GM23338 (cell line): ENCODE measurements around the gene PLS1. TPM values are rescaled to one million over a fixed set of nuclear protein-coding genes. Genes with fewer than 3 reads are reported as not detected.

ENCODE experiments used
- ATAC-seq: fragments of 200-7000 bp; cut with Tn5 transposase; 3 replicates; pipeline ENCODE4 v1.9.1; 2020
- DNase-seq: peaks from one replicate; pipeline ENCODE4 v3.0.0-alpha.2; 2015; ENCODE audit warnings: low spot score
- H2AFZ ChIP-seq: fragments of 200-600 bp; sonication (generic); 2 replicates; pipeline ENCODE4 v1.8.0; 2016; ENCODE audit warnings: antibody characterized with exemption, mild to moderate bottlenecking, moderate library complexity
- H3F3A ChIP-seq: fragments of 200-600 bp; sonication (generic); replicated peaks from 2 replicates; pipeline ENCODE4 v1.8.0; 2017; ENCODE audit warnings: antibody characterized with exemption, mixed run types, low read depth
- H3K27ac ChIP-seq: fragments of 200-600 bp; sonication (generic); 2 replicates; pipeline ENCODE4 v1.6.1; 2016; ENCODE audit warnings: low read depth
- H3K27me3 ChIP-seq: fragments of 200-600 bp; sonication (generic); 2 replicates; pipeline ENCODE4 v1.8.0; 2016; ENCODE audit warnings: mild to moderate bottlenecking, mixed run types, moderate library complexity; ENCODE audit not compliant: insufficient read depth
- H3K36me3 ChIP-seq: fragments of 200-600 bp; sonication (generic); 2 replicates; pipeline ENCODE4 v1.8.0; 2016; ENCODE audit warnings: mild to moderate bottlenecking; ENCODE audit not compliant: insufficient read depth
- H3K4me1 ChIP-seq: fragments of 200-600 bp; sonication (generic); 2 replicates; pipeline ENCODE4 v1.8.0; 2016; ENCODE audit warnings: mild to moderate bottlenecking, moderate library complexity; ENCODE audit not compliant: insufficient read depth
- H3K4me2 ChIP-seq: fragments of 200-600 bp; sonication (generic); 2 replicates; pipeline ENCODE4 v1.7.1; 2017; ENCODE audit warnings: mixed run types
- H3K4me3 ChIP-seq: fragments of 200-600 bp; sonication (generic); 2 replicates; pipeline ENCODE4 v1.6.1; 2016; ENCODE audit warnings: mixed run types
- H3K79me2 ChIP-seq: fragments of 200-600 bp; sonication (generic); replicated peaks from 2 replicates; pipeline ENCODE4 v1.8.0; 2017; ENCODE audit warnings: mild to moderate bottlenecking; ENCODE audit not compliant: insufficient read depth
- H3K9me2 ChIP-seq: fragments of 200-600 bp; sonication (generic); 2 replicates; pipeline ENCODE4 v1.8.0; 2017; ENCODE audit not compliant: insufficient read depth
- H4K20me1 ChIP-seq: fragments of 200-600 bp; sonication (generic); replicated peaks from 2 replicates; pipeline ENCODE4 v1.8.0; 2017; ENCODE audit warnings: mild to moderate bottlenecking; ENCODE audit not compliant: insufficient read depth
- H3K27ac Mint-ChIP-seq: 2 replicates; pipeline ENCODE4 v1.8.0; 2020; ENCODE audit warnings: inconsistent platforms, mild to moderate bottlenecking, moderate library complexity, mixed read lengths
- H3K27me3 Mint-ChIP-seq: 3 replicates; pipeline ENCODE4 v1.8.0; 2022; ENCODE audit warnings: low read depth, mild to moderate bottlenecking, moderate library complexity, mixed read lengths, inconsistent platforms; ENCODE audit not compliant: insufficient read depth, poor library complexity
- H3K36me3 Mint-ChIP-seq: 3 replicates; pipeline ENCODE4 v1.8.0; 2021; ENCODE audit warnings: low read depth, mild to moderate bottlenecking, inconsistent platforms, moderate library complexity, mixed read lengths
- H3K4me1 Mint-ChIP-seq: 3 replicates; pipeline ENCODE4 v1.8.0; 2020; ENCODE audit warnings: mild to moderate bottlenecking, inconsistent platforms, mixed read lengths
- H3K4me3 Mint-ChIP-seq: 3 replicates; pipeline ENCODE4 v1.8.0; 2021; ENCODE audit warnings: moderate library complexity, mild to moderate bottlenecking, inconsistent platforms, mixed read lengths
- H3K9me3 Mint-ChIP-seq: 3 replicates; pipeline ENCODE4 v1.8.0; 2020; ENCODE audit warnings: moderate library complexity, mild to moderate bottlenecking, inconsistent platforms, mixed read lengths
- CREB1 ChIP-seq: fragments of 250-450 bp; sonication (Bioruptor Pico); IDR thresholded peaks from 2 replicates; pipeline ENCODE4 v1.5.0; 2020; ENCODE audit warnings: low read depth, mild to moderate bottlenecking, moderate library complexity
- EZH2phosphoT487 ChIP-seq: fragments of 200-600 bp; sonication (generic); IDR thresholded peaks from one replicate; pipeline ENCODE4 v1.8.1; 2018; ENCODE audit warnings: antibody characterized with exemption; ENCODE audit not compliant: unreplicated experiment
- JUNB ChIP-seq: IDR thresholded peaks from one replicate; pipeline ENCODE4 v1.6.1; 2016; ENCODE audit warnings: antibody characterized with exemption; ENCODE audit not compliant: unreplicated experiment
- NANOG ChIP-seq: IDR thresholded peaks from 2 replicates; pipeline ENCODE4 v1.6.1; 2016; ENCODE audit warnings: antibody characterized with exemption, borderline replicate concordance
- POLR2AphosphoS5 ChIP-seq: IDR thresholded peaks from 2 replicates; pipeline ENCODE4 v1.6.1; 2016; ENCODE audit warnings: antibody characterized with exemption, low read depth
- STAT1 ChIP-seq: IDR thresholded peaks from one replicate; pipeline ENCODE4 v1.6.1; 2016; ENCODE audit warnings: antibody characterized with exemption; ENCODE audit not compliant: unreplicated experiment
- ZNF114 ChIP-seq: fragments of 250-450 bp; sonication (Bioruptor Pico); IDR thresholded peaks from 2 replicates; pipeline ENCODE4 v1.5.0; 2020; ENCODE audit warnings: mild to moderate bottlenecking, moderate library complexity
- ZNF331 ChIP-seq: fragments of 250-450 bp; sonication (Bioruptor Pico); IDR thresholded peaks from 2 replicates; pipeline ENCODE4 v1.5.0; 2020; ENCODE audit warnings: low read depth, mild to moderate bottlenecking, moderate library complexity
- polyA plus RNA-seq: library from polyadenylated mRNA; unstranded; fragments of >200 nt; fragmentation: Nextera tagmentation; extraction: Ambion mirVana; gene quantifications from 2 replicates; pipeline ENCODE4 v1.2.1, GENCODE V29; 2016
- total RNA-seq: library from RNA; depleted of rRNA; stranded (reverse); fragments of >200 nt; shearing (Covaris generic); gene quantifications from 2 replicates; pipeline ENCODE4 v1.2.3, GENCODE V29; 2014
- TF ChIP-seq, protein P1 (sequence below): fragments of 250-450 bp; sonication (Bioruptor Pico); IDR thresholded peaks from 2 replicates; pipeline ENCODE4 v1.5.0; 2020; ENCODE audit warnings: mild to moderate bottlenecking, moderate library complexity
- TF ChIP-seq, protein P2 (sequence below): IDR thresholded peaks from 2 replicates; pipeline ENCODE4 v1.6.1; 2016; ENCODE audit warnings: antibody characterized with exemption

PLS1 gene
- total and polyA plus RNA-seq, 2 experiments from 2014 or later = 18.4 to 42.2 TPM

DNA sequence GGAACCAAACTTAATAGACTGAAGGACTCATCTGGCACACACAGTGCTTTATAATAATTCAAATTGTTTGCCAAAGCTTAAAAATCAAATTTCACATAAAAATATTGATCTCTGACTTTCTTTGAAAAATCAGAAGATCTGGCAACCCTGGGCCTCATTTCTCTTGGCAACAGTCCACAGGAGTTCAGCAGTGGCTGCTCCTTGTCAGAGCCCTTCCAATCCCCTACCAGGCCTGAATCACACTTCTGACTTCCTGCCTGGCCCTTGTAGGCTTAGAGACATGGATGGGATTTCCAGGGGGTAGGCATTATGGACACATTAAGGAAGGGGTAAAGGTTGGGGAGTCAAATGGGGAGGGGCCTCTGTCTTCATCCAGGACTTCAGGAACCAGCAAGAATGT, 55.5 kb downstream of the PLS1 start:
- TF ChIP-seq ZNF331 (CRISPR knock-in tag) (no peak), ZNF114 (CRISPR knock-in tag) (no peak), STAT1 (no peak), NANOG (no peak), CREB1 (CRISPR knock-in tag) (no peak), POLR2AphosphoS5 (no peak), JUNB (no peak), EZH2phosphoT487 (no peak)
- TF ChIP-seq, protein P1, sequence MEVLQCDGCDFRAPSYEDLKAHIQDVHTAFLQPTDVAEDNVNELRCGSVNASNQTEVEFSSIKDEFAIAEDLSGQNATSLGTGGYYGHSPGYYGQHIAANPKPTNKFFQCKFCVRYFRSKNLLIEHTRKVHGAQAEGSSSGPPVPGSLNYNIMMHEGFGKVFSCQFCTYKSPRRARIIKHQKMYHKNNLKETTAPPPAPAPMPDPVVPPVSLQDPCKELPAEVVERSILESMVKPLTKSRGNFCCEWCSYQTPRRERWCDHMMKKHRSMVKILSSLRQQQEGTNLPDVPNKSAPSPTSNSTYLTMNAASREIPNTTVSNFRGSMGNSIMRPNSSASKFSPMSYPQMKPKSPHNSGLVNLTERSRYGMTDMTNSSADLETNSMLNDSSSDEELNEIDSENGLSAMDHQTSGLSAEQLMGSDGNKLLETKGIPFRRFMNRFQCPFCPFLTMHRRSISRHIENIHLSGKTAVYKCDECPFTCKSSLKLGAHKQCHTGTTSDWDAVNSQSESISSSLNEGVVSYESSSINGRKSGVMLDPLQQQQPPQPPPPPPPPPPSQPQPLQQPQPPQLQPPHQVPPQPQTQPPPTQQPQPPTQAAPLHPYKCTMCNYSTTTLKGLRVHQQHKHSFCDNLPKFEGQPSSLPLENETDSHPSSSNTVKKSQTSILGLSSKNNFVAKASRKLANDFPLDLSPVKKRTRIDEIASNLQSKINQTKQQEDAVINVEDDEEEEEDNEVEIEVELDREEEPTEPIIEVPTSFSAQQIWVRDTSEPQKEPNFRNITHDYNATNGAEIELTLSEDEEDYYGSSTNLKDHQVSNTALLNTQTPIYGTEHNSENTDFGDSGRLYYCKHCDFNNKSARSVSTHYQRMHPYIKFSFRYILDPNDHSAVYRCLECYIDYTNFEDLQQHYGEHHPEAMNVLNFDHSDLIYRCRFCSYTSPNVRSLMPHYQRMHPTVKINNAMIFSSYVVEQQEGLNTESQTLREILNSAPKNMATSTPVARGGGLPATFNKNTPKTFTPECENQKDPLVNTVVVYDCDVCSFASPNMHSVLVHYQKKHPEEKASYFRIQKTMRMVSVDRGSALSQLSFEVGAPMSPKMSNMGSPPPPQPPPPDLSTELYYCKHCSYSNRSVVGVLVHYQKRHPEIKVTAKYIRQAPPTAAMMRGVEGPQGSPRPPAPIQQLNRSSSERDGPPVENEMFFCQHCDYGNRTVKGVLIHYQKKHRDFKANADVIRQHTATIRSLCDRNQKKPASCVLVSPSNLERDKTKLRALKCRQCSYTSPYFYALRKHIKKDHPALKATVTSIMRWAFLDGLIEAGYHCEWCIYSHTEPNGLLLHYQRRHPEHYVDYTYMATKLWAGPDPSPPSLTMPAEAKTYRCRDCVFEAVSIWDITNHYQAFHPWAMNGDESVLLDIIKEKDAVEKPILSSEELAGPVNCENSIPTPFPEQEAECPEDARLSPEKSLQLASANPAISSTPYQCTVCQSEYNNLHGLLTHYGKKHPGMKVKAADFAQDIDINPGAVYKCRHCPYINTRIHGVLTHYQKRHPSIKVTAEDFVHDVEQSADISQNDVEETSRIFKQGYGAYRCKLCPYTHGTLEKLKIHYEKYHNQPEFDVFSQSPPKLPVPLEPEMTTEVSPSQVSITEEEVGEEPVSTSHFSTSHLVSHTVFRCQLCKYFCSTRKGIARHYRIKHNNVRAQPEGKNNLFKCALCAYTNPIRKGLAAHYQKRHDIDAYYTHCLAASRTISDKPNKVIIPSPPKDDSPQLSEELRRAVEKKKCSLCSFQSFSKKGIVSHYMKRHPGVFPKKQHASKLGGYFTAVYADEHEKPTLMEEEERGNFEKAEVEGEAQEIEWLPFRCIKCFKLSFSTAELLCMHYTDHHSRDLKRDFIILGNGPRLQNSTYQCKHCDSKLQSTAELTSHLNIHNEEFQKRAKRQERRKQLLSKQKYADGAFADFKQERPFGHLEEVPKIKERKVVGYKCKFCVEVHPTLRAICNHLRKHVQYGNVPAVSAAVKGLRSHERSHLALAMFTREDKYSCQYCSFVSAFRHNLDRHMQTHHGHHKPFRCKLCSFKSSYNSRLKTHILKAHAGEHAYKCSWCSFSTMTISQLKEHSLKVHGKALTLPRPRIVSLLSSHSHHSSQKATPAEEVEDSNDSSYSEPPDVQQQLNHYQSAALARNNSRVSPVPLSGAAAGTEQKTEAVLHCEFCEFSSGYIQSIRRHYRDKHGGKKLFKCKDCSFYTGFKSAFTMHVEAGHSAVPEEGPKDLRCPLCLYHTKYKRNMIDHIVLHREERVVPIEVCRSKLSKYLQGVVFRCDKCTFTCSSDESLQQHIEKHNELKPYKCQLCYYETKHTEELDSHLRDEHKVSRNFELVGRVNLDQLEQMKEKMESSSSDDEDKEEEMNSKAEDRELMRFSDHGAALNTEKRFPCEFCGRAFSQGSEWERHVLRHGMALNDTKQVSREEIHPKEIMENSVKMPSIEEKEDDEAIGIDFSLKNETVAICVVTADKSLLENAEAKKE = no peak
- TF ChIP-seq, protein P2, sequence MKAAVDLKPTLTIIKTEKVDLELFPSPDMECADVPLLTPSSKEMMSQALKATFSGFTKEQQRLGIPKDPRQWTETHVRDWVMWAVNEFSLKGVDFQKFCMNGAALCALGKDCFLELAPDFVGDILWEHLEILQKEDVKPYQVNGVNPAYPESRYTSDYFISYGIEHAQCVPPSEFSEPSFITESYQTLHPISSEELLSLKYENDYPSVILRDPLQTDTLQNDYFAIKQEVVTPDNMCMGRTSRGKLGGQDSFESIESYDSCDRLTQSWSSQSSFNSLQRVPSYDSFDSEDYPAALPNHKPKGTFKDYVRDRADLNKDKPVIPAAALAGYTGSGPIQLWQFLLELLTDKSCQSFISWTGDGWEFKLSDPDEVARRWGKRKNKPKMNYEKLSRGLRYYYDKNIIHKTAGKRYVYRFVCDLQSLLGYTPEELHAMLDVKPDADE = no peak
- H3K9me2 ChIP-seq = peaks cover 11% of the 10 kb centered on the region
- Mint-ChIP-seq H3K27me3 (peaks cover 5% of the 10 kb centered on the region), H3K36me3 (no peaks in the 10 kb centered on the region), H3K4me3 (no peak overlapping the region), H3K9me3 (no peaks in the 10 kb centered on the region), H3K27ac (0 out of 2 replicates have a peak overlapping the region, but pooled peaks have one; percentile 10), H3K4me1 (peaks cover 20% of the 10 kb centered on the region)
- no peak overlapping the region for H3K27ac ChIP-seq
- no peaks in the 10 kb centered on the region for H3F3A ChIP-seq
- DNase-seq (no peak), ATAC-seq (no peak)
- H3K27me3 ChIP-seq = no peaks in the 10 kb centered on the region
- H3K36me3 ChIP-seq = no peaks in the 10 kb centered on the region
- no peaks in the 10 kb centered on the region for H3K79me2 ChIP-seq
- no peaks in the 10 kb centered on the region for H3K4me1 ChIP-seq
- no peak overlapping the region for H2AFZ ChIP-seq
- no peak overlapping the region for H3K4me2 ChIP-seq
- H4K20me1 ChIP-seq = no peaks in the 10 kb centered on the region
- H3K4me3 ChIP-seq = no peak overlapping the region
